CD4-positive, alpha-beta T cell treated with Interferon alpha-2 for 1 hour (primary cell): ENCODE measurements around the gene JCAD.
A peak's percentile ranks its signal among the peaks of the same experiment; 100 is the strongest.

Source experiments
- DNase-seq, 2 donors: peaks; one replicate each; pipeline ENCODE4 v3.0.0-alpha.2; 2020 to 2022

JCAD gene

GRCh38 chr10:30072068-30072467 lies 12.7 kb upstream of the JCAD start:
- DNase-seq = no peak

- DNase-seq = no peak
Measured at GRCh38 chr10:30070001-30070685, 10.8 kb upstream of the JCAD start.

- no peak for DNase-seq
Measured at GRCh38 chr10:30068492-30069223, 9.3 kb upstream of the JCAD start.

GRCh38 chr10:30063099-30063498 lies 3.7 kb upstream of the JCAD start:
- no peak for DNase-seq

GRCh38 chr10:30062582-30062981 lies 3.2 kb upstream of the JCAD start:
- DNase-seq = no peak

GRCh38 chr10:30062090-30062489 lies 2.7 kb upstream of the JCAD start:
- no peak for DNase-seq

GRCh38 chr10:30058570-30059132 lies 735 bp downstream of the JCAD start:
- DNase-seq = no peak

GRCh38 chr10:30057894-30058556 lies 1.4 kb downstream of the JCAD start:
- no peak for DNase-seq

GRCh38 chr10:30057421-30057841 lies 2.0 kb downstream of the JCAD start:
- no peak for DNase-seq

- no peak for DNase-seq
Measured at GRCh38 chr10:30056767-30057355, 2.5 kb downstream of the JCAD start.

- DNase-seq = no peak
Measured at GRCh38 chr10:30056281-30056680, 3.1 kb downstream of the JCAD start.

- no peak for DNase-seq
Measured at GRCh38 chr10:30055226-30055662, 4.1 kb downstream of the JCAD start.

GRCh38 chr10:30052062-30052461 lies 7.3 kb downstream of the JCAD start:
- DNase-seq = no peak

GRCh38 chr10:30051220-30051619 lies 8.2 kb downstream of the JCAD start:
- DNase-seq = no peak

- no peak for DNase-seq
Measured at GRCh38 chr10:30050411-30050810, 9.0 kb downstream of the JCAD start.

- DNase-seq = no peak
Measured at GRCh38 chr10:30048768-30049517, 10.4 kb downstream of the JCAD start.

- DNase-seq = peak in 1 of 2 donors; percentile 18
Measured at GRCh38 chr10:30047924-30048531, 11.4 kb downstream of the JCAD start.

GRCh38 chr10:30047430-30047829 lies 12.0 kb downstream of the JCAD start:
- DNase-seq = no peak

GRCh38 chr10:30046476-30046875 lies 12.9 kb downstream of the JCAD start:
- DNase-seq = no peak

GRCh38 chr10:30045961-30046360 lies 13.4 kb downstream of the JCAD start:
- no peak for DNase-seq

GRCh38 chr10:30043476-30044270 lies 15.7 kb downstream of the JCAD start:
- DNase-seq = no peak
